ENCODE data around the gene LRCH1.

Gene LRCH1

DNA sequence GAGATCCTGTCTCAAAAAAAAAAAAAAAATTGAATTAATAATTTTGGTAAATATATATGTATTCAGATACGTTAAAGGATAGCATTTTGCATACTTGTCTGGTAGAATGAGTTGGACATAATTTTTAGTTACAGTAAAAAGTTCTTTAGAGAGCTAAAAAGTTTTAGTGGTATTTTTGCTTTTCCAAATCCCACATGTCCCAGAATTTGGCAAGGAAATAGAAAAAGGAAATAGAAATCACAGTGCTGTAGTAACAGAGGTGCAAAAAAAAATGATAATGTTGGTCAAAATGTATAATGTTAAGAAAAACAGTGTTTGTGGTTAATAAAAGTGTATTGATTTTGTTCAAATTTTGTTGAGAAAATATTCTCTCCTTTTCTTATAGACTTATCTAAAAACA, 96.8 kb downstream of the LRCH1 start:
- Histone ChIP-seq H4K20me1 (ENCODE audit: insufficient read depth) (0 out of 2 replicates have a peak, but pooled peaks cover 3% of the 10 kb centered on the region), H3K4me1 (ENCODE audit: low read depth, poor library complexity, severe bottlenecking) (peaks cover 42% of the 10 kb centered on the region), H3K27ac (no peak overlapping the region), H3K27me3 (ENCODE audit: insufficient read depth, low read depth) (no peaks in the 10 kb centered on the region), H3K4me2 (no peak overlapping the region), H3K36me3 (ENCODE audit: insufficient read depth) (no peaks in the 10 kb centered on the region), H2AFZ (ENCODE audit: low read depth) (no peak overlapping the region), H3K9ac (no peak overlapping the region), H3K4me3 (IDR thresholded peaks at IDR 0.05; ENCODE audit: insufficient read depth, low read depth, low read length) (no peak overlapping the region), H3K79me2 (ENCODE audit: insufficient read depth, low read depth) (peaks cover 8% of the 10 kb centered on the region; the same call in 1 of the 2 replicates)
- TF ChIP-seq CTCF (conservative IDR thresholded peaks at IDR 0.05; ENCODE audit: low read depth, low read length), result no peak

GRCh38 chr13:46654951-46655350, 102.0 kb downstream of the LRCH1 start:
- Histone ChIP-seq H3K27me3 (ENCODE audit: insufficient read depth, low read depth) (no peaks in the 10 kb centered on the region), H3K4me1 (ENCODE audit: low read depth, poor library complexity, severe bottlenecking) (peaks cover 33% of the 10 kb centered on the region), H2AFZ (ENCODE audit: low read depth) (no peak overlapping the region), H3K4me3 (IDR thresholded peaks at IDR 0.05; ENCODE audit: insufficient read depth, low read depth, low read length) (no peak overlapping the region), H3K79me2 (ENCODE audit: insufficient read depth, low read depth) (no peaks in the 10 kb centered on the region), H3K9ac (no peak overlapping the region), H3K27ac (no peak overlapping the region), H4K20me1 (ENCODE audit: insufficient read depth) (no peaks in the 10 kb centered on the region), H3K36me3 (ENCODE audit: insufficient read depth) (no peaks in the 10 kb centered on the region), H3K4me2 (no peak overlapping the region)
- no peak for TF ChIP-seq CTCF (conservative IDR thresholded peaks at IDR 0.05; ENCODE audit: low read depth, low read length)

DNA sequence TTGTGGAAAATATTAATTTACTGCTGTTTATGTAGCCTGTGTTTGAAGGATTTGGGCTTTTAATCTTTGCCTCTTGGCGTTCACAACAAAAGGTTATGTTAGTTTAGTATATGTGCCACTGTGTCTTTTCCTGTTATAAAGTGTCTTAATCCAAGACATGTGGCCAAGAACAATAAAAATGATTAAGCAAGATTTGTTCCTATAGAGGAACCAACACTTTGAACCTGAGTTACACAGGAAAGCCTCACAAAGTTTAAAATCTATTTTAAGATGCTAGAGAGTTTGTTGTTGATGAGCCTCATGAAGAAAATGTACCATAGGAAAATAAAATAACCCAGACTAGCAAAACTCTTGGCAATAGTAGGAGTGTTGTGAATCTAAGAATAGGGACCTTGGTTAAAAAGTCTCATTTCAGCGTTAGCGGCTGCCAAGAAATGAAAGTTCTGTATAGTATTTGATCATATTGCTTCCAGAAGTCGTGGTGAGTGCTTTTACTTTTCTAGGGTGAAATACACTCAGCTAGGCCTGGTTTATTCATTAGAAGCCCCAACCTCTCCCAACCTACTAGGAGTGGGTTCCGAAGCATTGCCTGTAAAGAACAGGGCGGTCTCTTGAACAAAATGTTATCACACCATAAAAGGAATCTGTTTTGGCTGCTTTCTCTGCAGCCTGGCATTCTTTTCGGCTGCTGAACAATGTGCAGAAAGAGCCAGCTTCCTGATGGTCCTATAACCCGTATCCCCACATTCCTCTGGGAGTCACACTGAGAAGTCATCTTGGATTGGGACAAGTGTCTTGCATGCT, 102.6 kb downstream of the LRCH1 start:
- no peaks in the 10 kb centered on the region for H3K27me3 ChIP-seq (ENCODE audit: insufficient read depth, low read depth)
- H3K4me1 ChIP-seq (ENCODE audit: low read depth, poor library complexity, severe bottlenecking), result peaks cover 28% of the 10 kb centered on the region
- H3K79me2 ChIP-seq (ENCODE audit: insufficient read depth, low read depth), result no peaks in the 10 kb centered on the region
- H4K20me1 ChIP-seq (ENCODE audit: insufficient read depth), result no peaks in the 10 kb centered on the region
- no peak overlapping the region for H3K27ac ChIP-seq
- TF ChIP-seq CTCF (conservative IDR thresholded peaks at IDR 0.05; ENCODE audit: low read depth, low read length), result no peak
- H3K9ac ChIP-seq, result no peak overlapping the region
- H3K36me3 ChIP-seq (ENCODE audit: insufficient read depth), result no peaks in the 10 kb centered on the region
- H2AFZ ChIP-seq (ENCODE audit: low read depth), result no peak overlapping the region
- no peak overlapping the region for H3K4me3 ChIP-seq (IDR thresholded peaks at IDR 0.05; ENCODE audit: insufficient read depth, low read depth, low read length)
- H3K4me2 ChIP-seq, result no peak overlapping the region

GRCh38 chr13:46656786-46657185, 103.8 kb downstream of the LRCH1 start:
- Histone ChIP-seq H3K36me3 (ENCODE audit: insufficient read depth) (no peaks in the 10 kb centered on the region), H3K27ac (no peak overlapping the region), H3K4me3 (IDR thresholded peaks at IDR 0.05; ENCODE audit: insufficient read depth, low read depth, low read length) (no peak overlapping the region), H2AFZ (ENCODE audit: low read depth) (no peak overlapping the region), H3K9ac (no peak overlapping the region), H4K20me1 (ENCODE audit: insufficient read depth) (no peaks in the 10 kb centered on the region), H3K4me1 (ENCODE audit: low read depth, poor library complexity, severe bottlenecking) (peaks cover 21% of the 10 kb centered on the region), H3K79me2 (ENCODE audit: insufficient read depth, low read depth) (peaks cover 7% of the 10 kb centered on the region; the same call in 1 of the 2 replicates), H3K27me3 (ENCODE audit: insufficient read depth, low read depth) (no peaks in the 10 kb centered on the region), H3K4me2 (no peak overlapping the region)
- no peak for TF ChIP-seq CTCF (conservative IDR thresholded peaks at IDR 0.05; ENCODE audit: low read depth, low read length)

Data from KMS-11 (cell line).